HepG2 (cell line): ENCODE measurements around the gene PRSS27. TPM values are rescaled to one million over a fixed set of nuclear protein-coding genes. Genes with fewer than 3 reads are reported as not detected.

Source experiments
- ATAC-seq: fragments of 200-7000 bp; cut with Tn5 transposase; 3 replicates; pipeline ENCODE4 v1.9.1; 2020; ENCODE audit warnings: mild to moderate bottlenecking, moderate library complexity
- BruUV-seq: library from RNA; stranded (reverse); fragments of 400-500 nt; replicated peaks from 2 replicates; lab custom pipeline; 2021; lab: Mats Ljungman, UMichigan
- CTCF ChIA-PET: fragments of 300-600 bp; formaldehyde crosslinking; extraction: SDS; loops from one replicate; lab custom pipeline; 2021; ENCODE audit warnings: low total read pairs, inconsistent platforms, low intra/inter-chr PET ratio; lab: Yijun Ruan, JAX
- POLR2A ChIA-PET: fragments of 350-600 bp; sonication (Branson Sonifier 250); formaldehyde crosslinking; loops from one replicate; lab custom pipeline; 2020; ENCODE audit warnings: antibody characterized with exemption, inconsistent platforms; lab: Yijun Ruan, JAX
- DNase-seq: peaks from one replicate; pipeline ENCODE4 v3.0.0-alpha.2; 2015; ENCODE audit warnings: low spot score
- FAIRE-seq: peaks from 3 replicates; lab custom pipeline; 2011; peaks lifted over from hg19 to GRCh38; lab: Jason Lieb, UNC
- H2AFZ ChIP-seq: one replicate; pipeline ENCODE4 v1.6.1; 2011; ENCODE audit warnings: low read length, inconsistent platforms
- H3K27ac ChIP-seq: fragments of 300-600 bp; 3 replicates; pipeline ENCODE4 v1.8.0; 2011; ENCODE audit warnings: mixed run types, mild to moderate bottlenecking, mixed read lengths, low read length, inconsistent platforms; ENCODE audit not compliant: insufficient read depth; ENCODE audit errors: extremely low read length
- H3K27me3 ChIP-seq, 2 experiments: fragments of 200-600 bp in 1 of 2; 2 replicates in 1 of 2; 3 replicates in 1 of 2; pipeline versions ENCODE4 v1.6.0 to v1.8.0; 2011; ENCODE audit warnings: low read length in 2 of 2, mild to moderate bottlenecking in 2 of 2, moderate library complexity in 2 of 2, inconsistent platforms in 1 of 2; ENCODE audit not compliant: insufficient read depth in 2 of 2, control insufficient read depth in 1 of 2
- H3K36me3 ChIP-seq, 2 experiments: fragments of 200-600 bp in 1 of 2; replicated peaks in 1 of 2; 2 replicates in 1 of 2; 3 replicates in 1 of 2; pipeline versions ENCODE4 v1.5.1 to v1.8.0; 2011; ENCODE audit warnings: low read length in 2 of 2, inconsistent platforms in 1 of 2; ENCODE audit not compliant: insufficient read depth in 2 of 2, control insufficient read depth in 1 of 2
- H3K4me1 ChIP-seq: 2 replicates; pipeline ENCODE4 v1.5.1; 2012; ENCODE audit warnings: low read length, inconsistent platforms; ENCODE audit not compliant: insufficient read depth
- H3K4me2 ChIP-seq: 2 replicates; pipeline ENCODE4 v1.6.0; 2011; ENCODE audit warnings: low read depth, low read length, inconsistent platforms
- H3K4me3 ChIP-seq, 3 experiments: fragments of 200-600 bp in 1 of 3; sonication (generic), shearing (Covaris generic) in 1 of 3; replicated peaks in 1 of 3; 2 replicates each; pipeline ENCODE4 v1.5.1; 2011 to 2016; ENCODE audit warnings: low read length in 3 of 3, inconsistent platforms in 2 of 3, low read depth in 2 of 3, mild to moderate bottlenecking in 2 of 3, control low read depth in 1 of 3, mixed read lengths in 1 of 3; ENCODE audit not compliant: insufficient read depth in 1 of 3
- H3K79me2 ChIP-seq: one replicate; pipeline ENCODE4 v1.6.1; 2011; ENCODE audit warnings: low read length, inconsistent platforms; ENCODE audit not compliant: insufficient read depth
- H3K9ac ChIP-seq: 2 replicates; pipeline ENCODE4 v1.6.0; 2011; ENCODE audit warnings: mild to moderate bottlenecking, low read depth, low read length, inconsistent platforms; ENCODE audit not compliant: insufficient read depth
- H3K9me3 ChIP-seq: 2 replicates; pipeline ENCODE4 v1.5.1; 2012; ENCODE audit warnings: mild to moderate bottlenecking, low read length
- H4K20me1 ChIP-seq: 2 replicates; pipeline ENCODE4 v1.6.0; 2011; ENCODE audit warnings: inconsistent platforms, mild to moderate bottlenecking, low read length, moderate library complexity; ENCODE audit not compliant: insufficient read depth
- AGO2 ChIP-seq: fragments of 200-400 bp; formaldehyde crosslinking; optimal IDR thresholded peaks from 2 replicates; pipeline ENCODE3; 2017; ENCODE audit warnings: mild to moderate bottlenecking, low read depth, low read length, moderate library complexity
- GTF2F1 ChIP-seq: fragments of 150-350 bp; IDR thresholded peaks from 2 replicates; pipeline ENCODE4 v1.6.1; 2014; ENCODE audit warnings: low read length
- POLR2A ChIP-seq, 2 experiments: IDR thresholded peaks; 2 replicates each; pipeline ENCODE4 v1.6.1; 2011; ENCODE audit warnings: low read depth in 2 of 2, low read length in 2 of 2, mild to moderate bottlenecking in 1 of 2, moderate library complexity in 1 of 2; ENCODE audit not compliant: insufficient read depth in 1 of 2
- RBM39 ChIP-seq: fragments of 200-400 bp; formaldehyde crosslinking; IDR thresholded peaks from one replicate; pipeline ENCODE4 v1.6.1; 2018; ENCODE audit warnings: antibody characterized with exemption, mild to moderate bottlenecking, low read depth, low read length; ENCODE audit not compliant: poor library complexity, severe bottlenecking
- WGBS: methylation state at CpG from one replicate; pipeline ENCODE4 v1.1.6; 2017; ENCODE audit warnings: low lambda C conversion rate; 5-methylcytosine and 5-hydroxymethylcytosine counted together
- in situ Hi-C: cut with HindIII; loops from 2 replicates; pipeline ENCODE4 v1.10.0; 2017; ENCODE audit warnings: low pct_unique_long_range_greater_than_20kb; ENCODE audit not compliant: extremely low pct_ligation_motif_present
- intact Hi-C: fragments of 100-400 bp; cut with micrococcal nuclease; formaldehyde crosslinking; loops from one replicate; pipeline ENCODE4 v1.10.0; 2022; ENCODE audit not compliant: unreplicated experiment
- polyA plus RNA-seq, 8 experiments: library from polyadenylated mRNA; depleted of rRNA in 3 of 8; stranded (reverse) in 7 of 8; unstranded in 1 of 8; fragments of >200 nt; fragmentation: Illumina TruSeq in 4 of 8; extraction: Trizol in 4 of 8; gene quantifications; 2 replicates each; pipeline versions ENCODE4 v1.2.1 to v1.2.3, GENCODE V29; 2011 to 2016; ENCODE audit warnings: low read depth in 4 of 8, missing spikeins in 1 of 8, mixed read lengths in 1 of 8; ENCODE audit not compliant: insufficient read depth in 1 of 8
- total RNA-seq, 5 experiments: library from RNA; depleted of rRNA; stranded (reverse); fragments of >200 nt; fragmentation: Illumina TruSeq; extraction: Trizol; gene quantifications; 2 replicates each; pipeline ENCODE4 v1.2.3, GENCODE V29; 2016; ENCODE audit warnings: low read depth in 1 of 5

The PRSS27 gene
- total and polyA plus RNA-seq, 2 of the 13 experiments (the other 11 are each of a cell fraction or from before 2014, with no cell fraction given), result 0.20 to 0.73 TPM

DNA sequence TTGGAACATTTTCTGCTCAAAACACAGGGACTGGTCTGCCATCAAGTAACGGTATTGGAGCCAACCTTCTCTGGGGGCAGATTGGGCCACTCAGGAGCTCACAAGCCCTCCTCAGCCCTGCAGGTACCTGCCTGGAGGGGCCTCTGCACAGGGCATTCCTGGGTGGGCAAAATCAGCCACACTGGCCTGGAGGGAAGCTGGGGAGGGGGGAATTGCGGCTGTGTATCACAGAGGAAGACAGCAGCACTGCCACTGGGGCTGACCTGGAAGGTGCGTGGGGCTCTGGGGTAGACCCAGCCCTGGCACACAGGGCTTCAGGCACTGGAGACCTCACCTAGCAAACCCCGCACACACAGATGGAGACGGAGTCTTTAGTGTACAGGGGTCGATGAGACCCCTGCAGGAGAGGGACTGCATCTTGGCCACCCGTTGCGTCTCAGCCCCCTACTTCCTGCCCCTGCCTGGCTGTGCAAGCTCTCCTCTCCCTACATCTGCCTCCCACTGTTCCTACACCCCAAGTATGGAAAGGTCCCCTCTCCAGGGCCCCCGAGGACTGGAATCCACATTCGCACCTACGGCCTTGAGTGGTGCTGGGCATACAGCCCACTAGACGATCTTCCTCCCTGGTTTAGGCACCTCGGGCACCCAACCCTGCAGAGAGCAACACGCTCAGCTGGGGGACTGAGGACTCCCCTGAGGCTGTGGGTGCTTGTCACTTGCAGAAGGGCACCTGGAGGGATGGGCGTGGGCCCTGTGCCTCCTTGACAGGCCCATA is 25.3 kb upstream of the PRSS27 start:
- in situ Hi-C loops, result no loop called here
- H3K27ac ChIP-seq, result no peak overlapping the region
- peaks cover 2 to 4% of the 10 kb centered on the region in 2 experiments; a peak in 2 of 5 replicates for H3K36me3 ChIP-seq
- FAIRE-seq, result no peak
- WGBS, result 81% methylated on average over 9 of the region's 15 CpGs
- no peaks in the 10 kb centered on the region for H4K20me1 ChIP-seq
- no peaks in the 10 kb centered on the region for H3K9me3 ChIP-seq
- peaks cover 3% of the 10 kb centered on the region for H3K79me2 ChIP-seq
- intact Hi-C loops, result no loop called here
- DNase-seq, result no peak
- no peak overlapping the region for H2AFZ ChIP-seq
- H3K4me1 ChIP-seq, result peaks cover 6% of the 10 kb centered on the region
- ChIA-PET CTCF (no interaction called here), POLR2A (no interaction called here)
- no peak overlapping the region for H3K9ac ChIP-seq
- H3K27me3 ChIP-seq, result no peaks in the 10 kb centered on the region
- no peak; the same call in 2 of the 3 replicates for ATAC-seq
- BruUV-seq, result no TSS peak
- H3K4me2 ChIP-seq, result no peak overlapping the region
- TF ChIP-seq POLR2A (IDR thresholded peaks at IDR 0.05; ENCODE audit: insufficient read depth in 1 of 2, low read depth in 2 of 2, low read length in 2 of 2) (peak in 1 of 2 experiments; percentile 21; a peak in 1 of 4 replicates), GTF2F1 (no peak), AGO2 (peak; percentile 64)
- TF ChIP-seq, all 625 proteins: peak for 2
- no peak overlapping the region for H3K4me3 ChIP-seq

- H3K27me3 ChIP-seq, result no peaks in the 10 kb centered on the region
- FAIRE-seq (no peak), ATAC-seq (no peak), DNase-seq (no peak)
- no peak overlapping the region for H2AFZ ChIP-seq
- H3K36me3 ChIP-seq, result peaks cover 2 to 4% of the 10 kb centered on the region in 2 experiments; a peak in 2 of 5 replicates
- peaks cover 11% of the 10 kb centered on the region for H3K4me1 ChIP-seq
- H4K20me1 ChIP-seq, result no peaks in the 10 kb centered on the region
- no TSS peak for BruUV-seq
- H3K9me3 ChIP-seq, result no peaks in the 10 kb centered on the region
- ChIA-PET CTCF (no interaction called here), POLR2A (no interaction called here)
- H3K4me3 ChIP-seq, result no peak overlapping the region
- WGBS, result 82% methylated on average over 4 of the region's 6 CpGs
- no peak for TF ChIP-seq RBM39
- intact Hi-C loops (no loop called here), in situ Hi-C loops (no loop called here)
- no peaks in the 10 kb centered on the region for H3K79me2 ChIP-seq
- no peak overlapping the region for H3K9ac ChIP-seq
- no peak overlapping the region for H3K27ac ChIP-seq
- H3K4me2 ChIP-seq, result no peak overlapping the region
Measured at GRCh38 chr16:2744711-2745110, 24.7 kb upstream of the PRSS27 start.
